K562 (cell line): ENCODE data around the gene PCDH9. TPM values are rescaled to one million over a fixed set of nuclear protein-coding genes. Genes with fewer than 3 reads are reported as not detected.

Experiments used
- ATAC-seq: fragments of 200-7000 bp; cut with Tn5 transposase; 3 replicates; pipeline ENCODE4 v1.9.1; 2020; ENCODE audit warnings: moderate library complexity
- BruUV-seq: library from RNA; stranded (reverse); fragments of 400-500 nt; replicated peaks from 2 replicates; lab custom pipeline; 2021; lab: Mats Ljungman, UMichigan
- CTCF ChIA-PET: fragments of 300-600 bp; formaldehyde crosslinking; extraction: SDS; loops from one replicate; lab custom pipeline; 2021; ENCODE audit warnings: low intra/inter-chr PET ratio; lab: Yijun Ruan, JAX
- POLR2A ChIA-PET: fragments of 300-600, 350-650 bp; sonication (Branson Sonifier 250); formaldehyde crosslinking; extraction: SDS; loops from one replicate; lab custom pipeline; 2021; ENCODE audit warnings: antibody characterized with exemption, inconsistent platforms; lab: Yijun Ruan, JAX
- DNase-seq, 4 experiments: peaks; one replicate each; pipeline versions ENCODE4 v3.0.0 to v3.0.0-alpha.2; 2011 to 2018; ENCODE audit warnings: low spot score in 3 of 4, mixed read lengths in 3 of 4; ENCODE audit errors: extremely low read depth in 1 of 4
- FAIRE-seq: peaks from 2 replicates; lab custom pipeline; 2011; peaks lifted over from hg19 to GRCh38; lab: Jason Lieb, UNC
- H2AFZ ChIP-seq: 2 replicates; pipeline ENCODE4 v1.6.0; 2011; ENCODE audit warnings: low read depth, low read length, control low read depth, inconsistent platforms
- H3K27ac ChIP-seq: fragments of 200-600 bp; 3 replicates; pipeline ENCODE4 v1.8.0; 2011; ENCODE audit warnings: low read depth, mild to moderate bottlenecking, control low read depth, inconsistent platforms, low read length, moderate library complexity, mixed read lengths; ENCODE audit errors: extremely low read depth
- H3K27me3 ChIP-seq, 2 experiments: fragments of 300-600 bp in 1 of 2; 2 replicates in 1 of 2; 3 replicates in 1 of 2; pipeline versions ENCODE4 v1.6.0 to v1.8.0; 2011; ENCODE audit warnings: inconsistent platforms in 2 of 2, low read length in 2 of 2, mild to moderate bottlenecking in 1 of 2, mixed read lengths in 1 of 2, moderate library complexity in 1 of 2; ENCODE audit not compliant: control insufficient read depth in 2 of 2, insufficient read depth in 2 of 2
- H3K36me3 ChIP-seq: fragments of 300-600 bp; 3 replicates; pipeline ENCODE4 v1.8.0; 2011; ENCODE audit warnings: mild to moderate bottlenecking, low read length, inconsistent platforms; ENCODE audit not compliant: control insufficient read depth, insufficient read depth
- H3K4me1 ChIP-seq, 2 experiments: fragments of 200-600 bp in 1 of 2; replicated peaks in 1 of 2; 2 replicates in 1 of 2; 3 replicates in 1 of 2; pipeline versions ENCODE4 v1.5.1 to v1.8.0; 2011; ENCODE audit warnings: inconsistent platforms in 2 of 2, low read length in 2 of 2, mild to moderate bottlenecking in 1 of 2, mixed read lengths in 1 of 2, moderate library complexity in 1 of 2; ENCODE audit not compliant: control insufficient read depth in 2 of 2, insufficient read depth in 2 of 2
- H3K4me2 ChIP-seq: 2 replicates; pipeline ENCODE4 v1.6.1; 2011; ENCODE audit warnings: low read length, control low read depth, inconsistent platforms, mixed read lengths; ENCODE audit not compliant: insufficient read depth
- H3K4me3 ChIP-seq: fragments of 200-600 bp; sonication (generic), shearing (Covaris generic); 2 replicates; pipeline ENCODE4 v1.5.1; 2016; ENCODE audit warnings: control low read depth, inconsistent platforms
- H3K79me2 ChIP-seq: fragments of 200-600 bp; 3 replicates; pipeline ENCODE4 v1.8.0; 2011; ENCODE audit warnings: low read length, inconsistent platforms; ENCODE audit not compliant: control insufficient read depth, insufficient read depth
- H3K9ac ChIP-seq, 2 experiments: 2 replicates each; pipeline versions ENCODE4 v1.6.0 to v1.6.1; 2011; ENCODE audit warnings: low read depth in 2 of 2, low read length in 2 of 2, control low read depth in 1 of 2, inconsistent platforms in 1 of 2, mild to moderate bottlenecking in 1 of 2, mixed read lengths in 1 of 2; ENCODE audit not compliant: insufficient read depth in 1 of 2
- H3K9me1 ChIP-seq: one replicate; pipeline ENCODE4 v1.6.0; 2011; ENCODE audit warnings: inconsistent platforms, mild to moderate bottlenecking, low read length, moderate library complexity; ENCODE audit not compliant: control insufficient read depth, insufficient read depth
- H3K9me3 ChIP-seq: replicated peaks from 2 replicates; pipeline ENCODE4 v1.5.1; 2011; ENCODE audit warnings: low read depth, low read length, inconsistent platforms; ENCODE audit not compliant: control insufficient read depth, insufficient read depth
- H4K20me1 ChIP-seq: replicated peaks from 2 replicates; pipeline ENCODE4 v1.6.1; 2011; ENCODE audit warnings: low read length, inconsistent platforms, mixed read lengths; ENCODE audit not compliant: control insufficient read depth, insufficient read depth
- ARHGAP35 ChIP-seq: fragments of 450-650 bp; IDR thresholded peaks from 2 replicates; pipeline ENCODE4 v1.6.1; 2018; ENCODE audit not compliant: partially characterized antibody
- ESRRA ChIP-seq: fragments of 450-650 bp; IDR thresholded peaks from 2 replicates; pipeline ENCODE4 v1.6.1; 2014; ENCODE audit warnings: low read depth, mild to moderate bottlenecking, moderate library complexity, borderline replicate concordance
- ETV6 ChIP-seq, 3 experiments: fragments of 150-350 bp in 1 of 3; sonication (generic) in 1 of 3; formaldehyde crosslinking in 1 of 3; IDR thresholded peaks; 2 replicates each; pipeline versions ENCODE4 v1.6.1 to v1.8.0; 2014 to 2022; ENCODE audit warnings: borderline replicate concordance in 2 of 3, low read depth in 2 of 3, antibody characterized with exemption in 1 of 3, low read length in 1 of 3, mild to moderate bottlenecking in 1 of 3, missing genetic modification reagents in 1 of 3
- SIN3A ChIP-seq, 2 experiments: fragments of 150-350 bp in 1 of 2; IDR thresholded peaks; 2 replicates each; pipeline ENCODE4 v1.6.1; 2011 to 2016; ENCODE audit warnings: borderline replicate concordance in 2 of 2, low read depth in 2 of 2, low read length in 2 of 2, mild to moderate bottlenecking in 2 of 2, moderate library complexity in 2 of 2; ENCODE audit not compliant: control insufficient read depth in 1 of 2
- SMC3 ChIP-seq: conservative IDR thresholded peaks from 2 replicates; pipeline ENCODE4 v1.6.1; 2011; ENCODE audit warnings: low read depth, low read length, improper control_type of control experiment; ENCODE audit not compliant: insufficient read depth
- TCF7 ChIP-seq: sonication (generic); IDR thresholded peaks from 2 replicates; pipeline ENCODE4 v1.6.1; 2016; ENCODE audit warnings: antibody characterized with exemption, borderline replicate concordance
- ZBED1 ChIP-seq: IDR thresholded peaks from 2 replicates; pipeline ENCODE4 v1.6.1; 2014
- ZEB2 ChIP-seq: fragments of 450-650 bp; IDR thresholded peaks from 2 replicates; pipeline ENCODE4 v1.6.1; 2016
- ZNF668 ChIP-seq: fragments of 250-450 bp; sonication (Bioruptor Pico); IDR thresholded peaks from 2 replicates; pipeline ENCODE4 v1.8.0; 2022; ENCODE audit warnings: mild to moderate bottlenecking, inconsistent platforms
- ZNF766 ChIP-seq: fragments of 200-800 bp; sonication (Bioruptor generic); conservative IDR thresholded peaks from 2 replicates; pipeline ENCODE4 v1.6.1; 2016; ENCODE audit warnings: missing genetic modification characterization, missing compliant biosample characterization
- WGBS: fragments of 100-300 bp; shearing (Covaris generic); methylation state at CpG from one replicate; pipeline ENCODE4 v1.1.6; 2016; ENCODE audit warnings: low coverage, mixed read lengths; ENCODE audit not compliant: insufficient coverage; ENCODE audit errors: missing lambda C conversion rate; 5-methylcytosine and 5-hydroxymethylcytosine counted together
- in situ Hi-C: fragments of 300-500 bp; cut with MboI; formaldehyde crosslinking; loops from 4 replicates; pipeline ENCODE4 v1.15.0; 2018; ENCODE audit warnings: inconsistent platforms, mixed read lengths
- intact Hi-C: fragments of 100-400 bp; cut with micrococcal nuclease; formaldehyde crosslinking; loops from 2 replicates; pipeline ENCODE4 v1.14.2; 2022
- polyA plus RNA-seq, 8 experiments: library from polyadenylated mRNA; depleted of rRNA in 4 of 8; stranded (reverse) in 5 of 8; unstranded in 3 of 8; fragments of >200 nt; fragmentation: Nextera tagmentation in 2 of 8; fragmentation: Illumina TruSeq in 1 of 8; extraction: Ambion mirVana in 2 of 8; extraction: Trizol in 1 of 8; gene quantifications; 2 replicates each; pipeline versions ENCODE4 v1.2.1 to v1.2.3, GENCODE V29; 2011 to 2014; ENCODE audit warnings: inconsistent platforms in 1 of 8, missing spikeins in 1 of 8
- total RNA-seq, 7 experiments: library from RNA; depleted of rRNA in 6 of 7; stranded (reverse); fragments of >200 nt in 6 of 7; fragmentation: Illumina TruSeq in 2 of 7; extraction: Trizol in 2 of 7; gene quantifications; 2 replicates each; pipeline versions ENCODE4 v1.2.1 to v1.2.3, GENCODE V29; 2011 to 2021; ENCODE audit warnings: low replicate concordance in 1 of 7
- TF ChIP-seq, protein P1 (sequence below): fragments of 200-800 bp; sonication (Bioruptor generic); IDR thresholded peaks from 2 replicates; pipeline ENCODE4 v1.6.1; 2017; ENCODE audit warnings: missing genetic modification characterization, missing compliant biosample characterization
- TF ChIP-seq, protein P2 (sequence below): sonication (generic); formaldehyde crosslinking; IDR thresholded peaks from 2 replicates; pipeline ENCODE4 v1.8.1; 2022; ENCODE audit warnings: missing genetic modification reagents
- TF ChIP-seq, protein P3 (sequence below), 2 experiments: IDR thresholded peaks in 1 of 2; conservative IDR thresholded peaks in 1 of 2; 2 replicates each; pipeline ENCODE4 v1.6.1; 2016; ENCODE audit warnings: low read depth in 2 of 2, mild to moderate bottlenecking in 1 of 2, missing compliant biosample characterization in 1 of 2, missing genetic modification characterization in 1 of 2, moderate library complexity in 1 of 2

The PCDH9 gene
- total and polyA plus RNA-seq, 9 of the 15 experiments (the other 6 are each of a cell fraction or from before 2014, with no cell fraction given): 1.1 to 6.7 (median 4.9) TPM

DNA sequence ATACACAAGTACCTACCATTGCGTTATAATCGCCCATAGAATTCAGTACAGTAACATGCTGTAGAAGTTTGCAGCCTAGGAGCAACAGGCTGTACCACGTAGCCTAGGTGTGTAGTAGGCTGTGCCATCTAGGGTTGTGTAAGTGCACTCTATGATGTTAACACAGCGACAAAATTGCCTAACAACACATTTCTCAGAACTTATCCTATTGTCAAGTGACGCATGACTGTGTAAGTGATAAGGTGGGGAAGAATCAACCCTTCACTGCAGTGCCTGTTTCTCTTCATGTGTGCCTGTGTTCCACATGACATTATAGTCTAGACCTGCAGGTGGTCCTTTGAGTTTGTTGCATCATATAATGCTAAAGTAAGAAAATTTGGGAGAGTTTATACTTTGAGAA, 94.0 kb downstream of the PCDH9 start:
- intact Hi-C loops (no loop called here), in situ Hi-C loops (no loop called here)
- H3K27ac ChIP-seq: peak overlapping the region; percentile 61
- H3K36me3 ChIP-seq: no peaks in the 10 kb centered on the region
- DNase-seq (peak in 3 of 4 experiments; percentile 10 to 68 (median 15)), ATAC-seq (peak; percentile 81), FAIRE-seq (peak; percentile 84)
- POLR2A ChIA-PET: no interaction called here
- no TSS peak for BruUV-seq
- no peaks in the 10 kb centered on the region for H3K9me3 ChIP-seq
- CTCF ChIA-PET: no interaction called here
- H3K27me3 ChIP-seq: no peaks in the 10 kb centered on the region
- H3K4me3 ChIP-seq: no peak overlapping the region
- H3K4me1 ChIP-seq: peaks cover 0 to 10% of the 10 kb centered on the region in 2 experiments; a peak in 2 of 5 replicates
- no peaks in the 10 kb centered on the region for H3K79me2 ChIP-seq
- no peaks in the 10 kb centered on the region for H3K9me1 ChIP-seq
- H2AFZ ChIP-seq: peak overlapping the region; percentile 81
- peak overlapping the region in 1 of 2 experiments; percentile 33; a peak in 1 of 4 replicates for H3K9ac ChIP-seq
- H4K20me1 ChIP-seq: no peaks in the 10 kb centered on the region
- 5% methylated on average over 5 of the region's 5 CpGs for WGBS
- H3K4me2 ChIP-seq: peak overlapping the region; percentile 74
- TF ChIP-seq, protein P1, sequence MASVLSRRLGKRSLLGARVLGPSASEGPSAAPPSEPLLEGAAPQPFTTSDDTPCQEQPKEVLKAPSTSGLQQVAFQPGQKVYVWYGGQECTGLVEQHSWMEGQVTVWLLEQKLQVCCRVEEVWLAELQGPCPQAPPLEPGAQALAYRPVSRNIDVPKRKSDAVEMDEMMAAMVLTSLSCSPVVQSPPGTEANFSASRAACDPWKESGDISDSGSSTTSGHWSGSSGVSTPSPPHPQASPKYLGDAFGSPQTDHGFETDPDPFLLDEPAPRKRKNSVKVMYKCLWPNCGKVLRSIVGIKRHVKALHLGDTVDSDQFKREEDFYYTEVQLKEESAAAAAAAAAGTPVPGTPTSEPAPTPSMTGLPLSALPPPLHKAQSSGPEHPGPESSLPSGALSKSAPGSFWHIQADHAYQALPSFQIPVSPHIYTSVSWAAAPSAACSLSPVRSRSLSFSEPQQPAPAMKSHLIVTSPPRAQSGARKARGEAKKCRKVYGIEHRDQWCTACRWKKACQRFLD (CRISPR knock-in tag): no peak
- TF ChIP-seq ZNF668 (CRISPR knock-in tag): no peak
- TF ChIP-seq ETV6 (IDR thresholded peaks at IDR 0.05; ENCODE audit: borderline replicate concordance in 1 of 2, low read depth in 2 of 2, low read length in 1 of 2): no peak
- TF ChIP-seq ETV6 (CRISPR knock-in tag; IDR thresholded peaks at IDR 0.05; ENCODE audit: borderline replicate concordance): no peak
- TF ChIP-seq ARHGAP35: no peak
- no peak for TF ChIP-seq TCF7
- TF ChIP-seq ZNF766 (CRISPR knock-in tag): 0 out of 2 replicates have a peak, but pooled peaks have one; percentile 29
- TF ChIP-seq ZBED1: no peak
- TF ChIP-seq, protein P2, sequence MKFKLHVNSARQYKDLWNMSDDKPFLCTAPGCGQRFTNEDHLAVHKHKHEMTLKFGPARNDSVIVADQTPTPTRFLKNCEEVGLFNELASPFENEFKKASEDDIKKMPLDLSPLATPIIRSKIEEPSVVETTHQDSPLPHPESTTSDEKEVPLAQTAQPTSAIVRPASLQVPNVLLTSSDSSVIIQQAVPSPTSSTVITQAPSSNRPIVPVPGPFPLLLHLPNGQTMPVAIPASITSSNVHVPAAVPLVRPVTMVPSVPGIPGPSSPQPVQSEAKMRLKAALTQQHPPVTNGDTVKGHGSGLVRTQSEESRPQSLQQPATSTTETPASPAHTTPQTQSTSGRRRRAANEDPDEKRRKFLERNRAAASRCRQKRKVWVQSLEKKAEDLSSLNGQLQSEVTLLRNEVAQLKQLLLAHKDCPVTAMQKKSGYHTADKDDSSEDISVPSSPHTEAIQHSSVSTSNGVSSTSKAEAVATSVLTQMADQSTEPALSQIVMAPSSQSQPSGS: no peak
- no peak for TF ChIP-seq ESRRA
- no peak for TF ChIP-seq SMC3
- TF ChIP-seq, protein P3, sequence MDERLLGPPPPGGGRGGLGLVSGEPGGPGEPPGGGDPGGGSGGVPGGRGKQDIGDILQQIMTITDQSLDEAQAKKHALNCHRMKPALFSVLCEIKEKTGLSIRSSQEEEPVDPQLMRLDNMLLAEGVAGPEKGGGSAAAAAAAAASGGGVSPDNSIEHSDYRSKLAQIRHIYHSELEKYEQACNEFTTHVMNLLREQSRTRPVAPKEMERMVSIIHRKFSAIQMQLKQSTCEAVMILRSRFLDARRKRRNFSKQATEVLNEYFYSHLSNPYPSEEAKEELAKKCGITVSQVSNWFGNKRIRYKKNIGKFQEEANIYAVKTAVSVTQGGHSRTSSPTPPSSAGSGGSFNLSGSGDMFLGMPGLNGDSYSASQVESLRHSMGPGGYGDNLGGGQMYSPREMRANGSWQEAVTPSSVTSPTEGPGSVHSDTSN (CRISPR knock-in tag; IDR thresholded peaks at IDR 0.05; ENCODE audit: low read depth): no peak
- TF ChIP-seq, protein P3 (tag; conservative IDR thresholded peaks at IDR 0.05; ENCODE audit: low read depth): no peak; the same call in 1 of the 2 replicates
- no peak for TF ChIP-seq ZEB2
- no peak for TF ChIP-seq SIN3A (IDR thresholded peaks at IDR 0.05; ENCODE audit: borderline replicate concordance in 2 of 2, control insufficient read depth in 1 of 2, low read depth in 2 of 2, low read length in 2 of 2)
